Transverse colon (tissue), 4 donors: ENCODE data around the gene KNL1. TPM values are rescaled to one million over a fixed set of nuclear protein-coding genes. Genes with fewer than 3 reads are reported as not detected.

ENCODE experiments used
- DNase-seq: peaks from one replicate; pipeline ENCODE4 v3.0.0-alpha.2; 2019
- H3K27ac ChIP-seq, 4 donors: fragments of 200-600 bp; sonication (generic); 2 replicates each; pipeline ENCODE4 v1.5.1; 2016 to 2018; ENCODE audit warnings: inconsistent platforms in 4 of 4
- H3K27me3 ChIP-seq: fragments of 200-600 bp; sonication (generic); 2 replicates; pipeline ENCODE4 v1.5.1; 2017; ENCODE audit warnings: inconsistent platforms
- H3K36me3 ChIP-seq, 4 donors: fragments of 200-600 bp; sonication (generic); 2 replicates each; pipeline ENCODE4 v1.5.1; 2017 to 2019; ENCODE audit warnings: inconsistent platforms in 4 of 4
- H3K4me1 ChIP-seq, 4 donors: fragments of 200-600 bp; sonication (generic); 2 replicates each; pipeline ENCODE4 v1.5.1; 2017 to 2020; ENCODE audit warnings: inconsistent platforms in 4 of 4
- H3K4me3 ChIP-seq, 4 donors: fragments of 200-600 bp; sonication (generic); 1 replicate in 1 of 4; 2 replicates in 3 of 4; pipeline versions ENCODE4 v1.5.1 to v1.6.1; 2017 to 2019; ENCODE audit warnings: inconsistent platforms in 4 of 4
- H3K9me3 ChIP-seq, 2 donors: fragments of 200-600 bp; sonication (generic); 2 replicates each; pipeline ENCODE4 v1.5.1; 2017 to 2019; ENCODE audit warnings: inconsistent platforms in 2 of 2
- EP300 ChIP-seq: sonication (generic); formaldehyde crosslinking; IDR thresholded peaks from one replicate; pipeline ENCODE4 v1.6.1; 2017; ENCODE audit warnings: antibody characterized with exemption, low read depth
- POLR2A ChIP-seq: fragments of 450-650 bp; IDR thresholded peaks from one replicate; pipeline ENCODE4 v1.6.1; 2016; ENCODE audit warnings: antibody characterized with exemption, mild to moderate bottlenecking, moderate library complexity
- POLR2AphosphoS5 ChIP-seq, 3 donors: sonication (generic); formaldehyde crosslinking; IDR thresholded peaks; one replicate each; pipeline ENCODE4 v1.6.1; 2016; ENCODE audit warnings: antibody characterized with exemption in 3 of 3
- WGBS, 2 donors: methylation state at CpG; one replicate each; pipeline ENCODE4 v1.1.5; 2018; ENCODE audit warnings: low coverage in 1 of 2; 5-methylcytosine and 5-hydroxymethylcytosine counted together
- in situ Hi-C, 4 donors: fragments of 200-750 bp; cut with MboI; loops; one replicate each; pipeline versions ENCODE4 v1.15.0 to v1.15.1; 2017; ENCODE audit warnings: low sequenced_read_pairs in 3 of 4, low pct_ligation_motif_present in 1 of 4, low pct_unique_long_range_greater_than_20kb in 1 of 4
- intact Hi-C: fragments of 100-400 bp; cut with DNase I; formaldehyde crosslinking; loops from one replicate; pipeline ENCODE4 v1.15.1; 2023; ENCODE audit warnings: low total_unique reads
- total RNA-seq, 4 donors: library from RNA; depleted of rRNA; stranded (reverse); fragments of >200 nt; gene quantifications; one replicate each; pipeline ENCODE4 v1.1.0, GENCODE V29; 2016
- TF ChIP-seq, protein P1 (sequence below), 5 experiments: fragments of 200-600 bp in 3 of 5; fragments of 450-650 bp in 2 of 5; sonication (generic) in 3 of 5; IDR thresholded peaks; 1 replicate in 2 of 5; 2 replicates in 3 of 5; pipeline ENCODE4 v1.5.1; 2016 to 2017; ENCODE audit warnings: antibody characterized with exemption in 5 of 5, inconsistent platforms in 3 of 5, mild to moderate bottlenecking in 2 of 5, moderate library complexity in 1 of 5

Gene KNL1
- total RNA-seq, 4 donors from 2014 or later = 3.4 to 7.6 (median 3.9) TPM

DNA sequence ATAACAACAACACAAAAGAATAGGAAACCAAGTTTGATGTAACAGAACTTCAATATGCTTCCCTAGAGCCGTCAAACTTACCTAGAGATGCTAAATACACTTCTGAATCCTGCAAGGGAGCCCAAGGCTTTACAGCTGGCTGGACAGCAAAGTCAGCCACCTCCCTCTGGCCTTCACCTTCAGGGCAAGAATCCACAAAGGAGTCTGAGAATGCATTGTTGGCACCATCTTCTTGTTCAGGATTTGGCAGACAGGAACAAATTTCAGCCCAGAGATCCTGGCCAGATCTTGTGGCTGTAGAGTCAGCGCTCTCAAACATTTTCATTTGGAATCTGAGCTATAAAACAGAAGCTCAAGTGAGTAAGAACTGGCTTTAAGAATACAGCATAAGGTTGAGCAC, 31.4 kb upstream of the KNL1 start:
- no peaks in the 10 kb centered on the region for H3K27me3 ChIP-seq
- intact Hi-C loops = no loop called here
- no peaks in the 10 kb centered on the region for H3K9me3 ChIP-seq
- no peak overlapping the region for H3K27ac ChIP-seq
- DNase-seq = no peak
- WGBS, 2 donors = 71 to 80% methylated on average over 1 to 2 of the region's 2 CpGs
- H3K36me3 ChIP-seq = peaks cover 0 to 6% (median 0%) of the 10 kb centered on the region in 4 donors
- peaks cover 3 to 22% (median 12%) of the 10 kb centered on the region in 4 donors for H3K4me1 ChIP-seq
- in situ Hi-C loops = no loop called here
- no peak for TF ChIP-seq EP300
- no peak for TF ChIP-seq POLR2AphosphoS5 (IDR thresholded peaks at IDR 0.05)
- TF ChIP-seq, protein P1, sequence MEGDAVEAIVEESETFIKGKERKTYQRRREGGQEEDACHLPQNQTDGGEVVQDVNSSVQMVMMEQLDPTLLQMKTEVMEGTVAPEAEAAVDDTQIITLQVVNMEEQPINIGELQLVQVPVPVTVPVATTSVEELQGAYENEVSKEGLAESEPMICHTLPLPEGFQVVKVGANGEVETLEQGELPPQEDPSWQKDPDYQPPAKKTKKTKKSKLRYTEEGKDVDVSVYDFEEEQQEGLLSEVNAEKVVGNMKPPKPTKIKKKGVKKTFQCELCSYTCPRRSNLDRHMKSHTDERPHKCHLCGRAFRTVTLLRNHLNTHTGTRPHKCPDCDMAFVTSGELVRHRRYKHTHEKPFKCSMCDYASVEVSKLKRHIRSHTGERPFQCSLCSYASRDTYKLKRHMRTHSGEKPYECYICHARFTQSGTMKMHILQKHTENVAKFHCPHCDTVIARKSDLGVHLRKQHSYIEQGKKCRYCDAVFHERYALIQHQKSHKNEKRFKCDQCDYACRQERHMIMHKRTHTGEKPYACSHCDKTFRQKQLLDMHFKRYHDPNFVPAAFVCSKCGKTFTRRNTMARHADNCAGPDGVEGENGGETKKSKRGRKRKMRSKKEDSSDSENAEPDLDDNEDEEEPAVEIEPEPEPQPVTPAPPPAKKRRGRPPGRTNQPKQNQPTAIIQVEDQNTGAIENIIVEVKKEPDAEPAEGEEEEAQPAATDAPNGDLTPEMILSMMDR (IDR thresholded peaks at IDR 0.05) = no peak
- TF ChIP-seq POLR2A = no peak
- no peak overlapping the region for H3K4me3 ChIP-seq

DNA sequence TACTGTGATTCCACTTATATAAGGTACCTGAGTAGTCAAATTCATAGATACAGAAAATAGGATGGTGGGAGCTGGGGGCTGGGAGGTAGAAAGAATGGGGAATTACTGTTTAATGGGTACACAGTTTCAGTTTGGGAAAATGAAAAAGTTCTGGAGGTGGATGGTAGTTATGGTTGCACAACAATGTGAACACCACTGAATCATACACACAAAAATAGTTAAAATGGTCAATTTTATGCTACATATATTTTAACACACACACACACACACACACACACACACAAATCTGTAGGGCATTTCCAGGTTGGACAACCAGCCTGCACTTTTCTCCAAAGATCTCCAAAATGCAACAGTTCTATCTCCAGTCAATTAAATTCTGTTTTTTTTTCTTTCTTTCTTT, 30.6 kb upstream of the KNL1 start:
- H3K36me3 ChIP-seq = peaks cover 0 to 6% (median 0%) of the 10 kb centered on the region in 4 donors
- H3K9me3 ChIP-seq = no peaks in the 10 kb centered on the region
- TF ChIP-seq EP300 (no peak), POLR2A (no peak), POLR2AphosphoS5 (IDR thresholded peaks at IDR 0.05) (no peak)
- TF ChIP-seq, protein P1 (IDR thresholded peaks at IDR 0.05) = no peak
- intact Hi-C loops = no loop called here
- H3K4me1 ChIP-seq = peaks cover 4 to 24% (median 12%) of the 10 kb centered on the region in 4 donors
- H3K4me3 ChIP-seq = no peak overlapping the region
- in situ Hi-C loops = no loop called here
- no peak overlapping the region for H3K27ac ChIP-seq
- no peak for DNase-seq
- H3K27me3 ChIP-seq = no peaks in the 10 kb centered on the region

DNA sequence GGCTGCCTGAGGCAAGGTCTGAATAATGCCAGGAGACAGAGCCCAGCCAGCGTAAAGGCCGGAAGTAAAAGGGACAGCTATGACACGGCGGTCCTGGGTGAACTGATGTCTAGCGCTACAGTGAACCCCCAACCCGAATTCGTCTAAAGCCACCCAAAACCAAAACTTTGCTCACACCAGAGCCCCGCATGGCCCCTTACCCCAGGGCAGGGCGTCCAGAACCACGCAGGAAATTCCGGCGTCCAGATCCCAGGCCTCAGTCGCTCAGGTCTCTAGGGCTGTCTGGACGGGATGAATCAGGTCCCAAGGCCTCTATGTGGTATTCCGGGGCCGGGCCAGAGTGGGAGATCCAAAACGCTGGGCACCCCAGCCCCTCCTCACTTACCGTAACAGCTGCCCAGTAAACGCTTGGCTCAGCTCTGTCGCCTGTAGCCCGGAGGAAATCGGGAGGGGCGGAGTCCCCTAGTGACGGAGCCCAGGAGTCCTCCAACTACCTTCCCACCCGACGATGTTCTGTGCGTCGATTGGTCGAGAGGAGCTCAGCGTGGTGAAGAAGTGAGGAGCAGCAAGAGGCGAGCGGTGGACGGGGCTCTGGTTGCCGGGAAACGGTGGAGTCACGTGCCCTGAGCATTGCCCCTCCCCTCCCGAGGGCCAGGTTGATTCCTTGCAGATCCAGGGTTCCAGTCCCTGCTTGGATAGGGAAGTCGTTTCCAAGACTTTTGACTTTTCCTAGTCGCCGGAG, 29.3 kb upstream of the KNL1 start, which contains the start of gene CCDC32:
CCDC32 (minus strand) TSS at position 452 of the 742 bp plus-strand sequence. CDS start 2,027 bp downstream, outside the sequence.
- H3K4me3 ChIP-seq = peak within 1 kb of the TSS; percentile 72 to 82 (median 76)
- in situ Hi-C loops (no loop called here), intact Hi-C loops (no loop called here)
- peak within 1 kb of the TSS; percentile 93 to 95 (median 94) for H3K27ac ChIP-seq
- TF ChIP-seq, protein P1 (IDR thresholded peaks at IDR 0.05) = no peak
- TF ChIP-seq EP300 (no peak), POLR2AphosphoS5 (IDR thresholded peaks at IDR 0.05) (peak; percentile 92), POLR2A (peak; percentile 89)
- 1% methylated on average over 31 of the region's 40 CpGs; no CpG with 5 or more reads in 1 of the 2 donors for WGBS, 2 donors
- DNase-seq = peak; percentile 98
- peaks cover 0 to 6% (median 0%) of the 10 kb centered on the region in 4 donors for H3K36me3 ChIP-seq
- no peaks in the 10 kb centered on the region for H3K9me3 ChIP-seq
- H3K27me3 ChIP-seq = no peaks in the 10 kb centered on the region
- H3K4me1 ChIP-seq = peaks cover 8 to 24% (median 13%) of the 10 kb centered on the region in 4 donors

DNA sequence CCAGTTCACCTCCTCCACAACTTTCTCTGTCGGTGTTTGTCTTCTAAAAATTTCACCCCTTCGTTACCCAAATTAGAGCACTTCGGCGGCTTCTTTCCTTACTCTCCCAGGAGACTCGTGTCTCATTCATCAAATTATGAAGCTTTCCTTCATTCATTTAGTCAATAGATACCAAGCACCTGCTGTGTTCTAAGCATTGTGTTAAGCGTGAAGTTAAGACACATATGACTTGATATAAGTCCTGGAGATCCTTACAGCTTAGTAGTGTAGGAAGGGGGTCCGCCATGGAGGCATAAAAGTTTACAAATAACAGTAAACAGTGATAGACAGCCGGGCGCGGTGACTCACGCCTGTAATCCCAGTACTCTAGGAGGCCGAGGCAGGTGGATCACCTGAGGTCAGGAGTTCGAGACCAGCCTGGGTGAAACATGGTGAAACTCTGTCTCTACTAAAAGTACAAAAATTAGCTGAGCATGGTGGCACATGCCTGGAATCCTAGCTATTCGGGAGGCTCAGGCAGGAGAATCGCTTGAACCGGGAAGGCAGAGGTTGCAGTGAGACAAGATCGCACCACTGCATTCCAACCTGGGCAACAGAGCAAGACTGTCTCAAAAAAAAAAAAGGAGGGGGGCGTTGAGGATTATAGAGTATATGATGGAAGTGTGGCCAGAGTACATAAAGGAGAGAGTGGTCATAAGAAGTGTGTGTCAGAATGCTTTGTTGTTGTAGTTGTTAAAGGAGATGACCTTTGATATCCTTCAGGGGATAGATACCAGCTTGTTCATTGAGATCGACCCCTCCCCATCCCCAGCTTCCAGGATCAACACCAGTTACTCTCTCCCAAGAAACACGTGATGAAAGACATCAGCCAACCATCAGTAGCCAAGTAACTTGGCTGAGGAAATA, 28.5 kb upstream of the KNL1 start:
- H3K4me3 ChIP-seq = peak overlapping the region; percentile 14 to 82 (median 76)
- H3K36me3 ChIP-seq = peaks cover 0 to 3% (median 0%) of the 10 kb centered on the region in 4 donors
- WGBS, 2 donors = 15 to 31% methylated on average over 6 to 19 of the region's 20 CpGs
- no peak for DNase-seq
- in situ Hi-C loops (no loop called here), intact Hi-C loops (no loop called here)
- TF ChIP-seq POLR2AphosphoS5 (IDR thresholded peaks at IDR 0.05) = no peak
- peaks cover 16 to 31% (median 21%) of the 10 kb centered on the region in 4 donors for H3K4me1 ChIP-seq
- peak overlapping the region; percentile 93 to 95 (median 94) for H3K27ac ChIP-seq
- no peaks in the 10 kb centered on the region for H3K27me3 ChIP-seq
- H3K9me3 ChIP-seq = no peaks in the 10 kb centered on the region
